LNCaP clone FGC (cell line): ENCODE results near the gene GFI1.

ENCODE experiments used
- DNase-seq: peaks from one replicate; pipeline ENCODE4 v3.0.0-alpha.2; 2011; ENCODE audit warnings: low read depth
- H3K4me3 ChIP-seq: 2 replicates; pipeline ENCODE4 v1.5.1; 2011; ENCODE audit warnings: mild to moderate bottlenecking, low read depth, low read length, control low read depth
- CTCF ChIP-seq: IDR thresholded peaks from 2 replicates; pipeline ENCODE4 v1.5.1; 2012; ENCODE audit warnings: mild to moderate bottlenecking; ENCODE audit not compliant: control insufficient read depth, insufficient read depth; ENCODE audit errors: extremely low read depth

The GFI1 gene

GRCh38 chr1:92502247-92502646 is 15.5 kb upstream of the GFI1 start:
- no peak for TF ChIP-seq CTCF
- DNase-seq = no peak
- H3K4me3 ChIP-seq = no peak overlapping the region

GRCh38 chr1:92500552-92500951 is 13.8 kb upstream of the GFI1 start:
- DNase-seq = no peak
- TF ChIP-seq CTCF = no peak
- no peak overlapping the region for H3K4me3 ChIP-seq

GRCh38 chr1:92495392-92496063 is 8.8 kb upstream of the GFI1 start:
- TF ChIP-seq CTCF = no peak
- DNase-seq = no peak
- H3K4me3 ChIP-seq = no peak overlapping the region

- H3K4me3 ChIP-seq = no peak overlapping the region
- TF ChIP-seq CTCF = no peak
- peak; percentile 15 for DNase-seq
Measured at GRCh38 chr1:92494485-92495141, 7.9 kb upstream of the GFI1 start.

- no peak for TF ChIP-seq CTCF
- no peak overlapping the region for H3K4me3 ChIP-seq
- DNase-seq = no peak
Measured at GRCh38 chr1:92493139-92493538, 6.4 kb upstream of the GFI1 start.

GRCh38 chr1:92488832-92489231 is 2.1 kb upstream of the GFI1 start:
- no peak overlapping the region for H3K4me3 ChIP-seq
- TF ChIP-seq CTCF = no peak
- no peak for DNase-seq

GRCh38 chr1:92488416-92488815 is 1.7 kb upstream of the GFI1 start:
- DNase-seq = no peak
- H3K4me3 ChIP-seq = no peak overlapping the region
- TF ChIP-seq CTCF = no peak
